ENCODE data around the gene TMC5.
"Not testable (repeated sequence)": the region's sequence is repeated elsewhere in the genome, so short reads cannot be mapped to it uniquely, and the experiment has no call there.

Gene TMC5

DNA sequence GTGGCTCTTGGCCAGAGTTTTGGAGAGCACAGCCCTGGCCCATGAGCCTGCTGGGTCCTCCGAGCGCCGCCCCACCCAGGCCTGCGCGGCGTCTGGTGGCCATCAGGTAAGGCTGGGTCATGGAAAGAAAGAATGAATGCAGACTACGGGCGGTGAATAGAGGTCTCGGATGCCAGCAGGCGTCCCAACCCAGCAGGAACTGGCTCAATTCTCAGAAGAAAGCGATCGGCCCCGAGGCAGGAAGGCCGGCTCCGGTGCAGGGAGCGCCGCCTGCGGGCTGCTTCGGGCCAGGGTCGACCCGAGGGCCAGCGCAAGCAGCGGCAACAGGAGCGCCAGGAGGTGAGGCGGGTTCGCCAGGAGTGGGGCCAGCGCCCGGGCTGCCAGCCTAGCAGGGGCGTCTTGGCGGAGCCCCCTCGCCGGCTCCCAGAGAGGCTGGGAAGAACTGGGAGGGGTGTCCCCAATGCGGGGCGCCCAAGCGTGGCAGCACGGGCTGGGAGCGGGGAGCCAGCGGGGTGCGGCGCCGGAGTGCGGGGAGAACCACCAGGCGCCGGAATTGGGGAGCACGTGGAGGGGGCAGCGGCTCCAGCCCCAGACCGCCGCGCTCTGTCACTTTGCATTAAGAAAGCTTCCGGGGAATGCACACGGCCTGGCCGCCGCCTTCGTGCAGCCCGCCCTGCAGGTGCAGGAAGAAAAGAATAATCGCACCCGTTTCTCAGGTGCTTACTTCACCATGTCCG lies 7.1 kb upstream of the TMC5 start:
- DNase-seq: no peak

DNA sequence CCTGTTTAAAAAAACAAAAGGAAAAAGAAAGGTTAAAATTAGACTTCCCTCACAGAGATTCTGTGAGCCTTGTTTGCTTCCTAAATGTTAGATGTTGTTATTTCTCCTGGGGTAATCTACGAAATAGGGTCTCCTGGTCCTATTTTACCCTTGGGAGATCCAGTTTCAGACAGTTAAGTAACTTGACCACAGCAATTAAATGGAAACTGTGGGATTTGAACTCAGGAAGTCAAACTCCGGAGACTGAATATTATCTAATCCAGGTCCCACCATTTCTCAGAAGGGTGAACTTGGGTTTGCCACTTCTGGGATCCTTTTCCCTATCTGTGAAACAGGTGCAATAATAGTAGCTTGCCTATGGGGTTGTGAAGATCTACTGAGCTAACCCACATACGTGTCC lies 6.4 kb upstream of the TMC5 start:
- no peak for DNase-seq

DNA sequence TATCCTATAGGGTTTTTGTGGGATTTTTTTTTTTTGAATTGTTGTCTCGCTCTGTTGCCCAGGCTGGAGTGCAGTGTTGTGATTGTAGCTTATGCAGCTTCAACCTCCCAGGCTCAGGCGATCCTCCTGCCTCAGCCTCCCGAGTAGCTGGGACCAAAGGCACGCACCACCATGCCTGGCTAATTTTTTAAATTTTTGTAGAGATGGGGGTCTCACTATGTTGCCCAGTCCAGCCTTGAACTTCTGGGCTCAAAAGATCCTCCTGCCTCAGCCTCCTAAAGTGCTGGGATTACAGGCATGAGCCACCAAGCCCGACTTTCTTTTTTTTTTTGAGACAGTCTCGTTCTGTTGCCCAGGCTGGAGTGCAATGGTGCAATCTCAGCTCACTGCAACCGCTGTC lies 5.6 kb upstream of the TMC5 start:
- not testable (repeated sequence) for DNase-seq

DNA sequence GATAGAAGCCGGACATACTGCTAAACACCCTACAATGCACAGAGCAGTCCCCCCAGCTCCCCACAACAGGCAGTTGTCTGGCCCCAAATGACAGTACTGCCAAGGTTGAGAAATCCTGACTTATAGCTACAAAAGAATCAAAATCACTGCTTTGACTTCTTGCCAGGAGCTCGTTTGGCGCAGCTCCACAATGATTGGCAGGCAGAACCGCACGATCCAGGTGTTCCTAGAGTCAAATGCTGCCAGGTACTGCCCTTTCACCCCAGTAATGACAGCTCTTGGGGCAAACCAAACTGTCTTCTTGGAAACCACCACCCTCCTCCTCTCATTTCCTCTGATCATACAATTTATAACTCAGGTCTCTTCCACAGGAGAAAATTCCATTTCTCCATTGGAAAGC lies 2.2 kb upstream of the TMC5 start:
- no peak for DNase-seq

DNA sequence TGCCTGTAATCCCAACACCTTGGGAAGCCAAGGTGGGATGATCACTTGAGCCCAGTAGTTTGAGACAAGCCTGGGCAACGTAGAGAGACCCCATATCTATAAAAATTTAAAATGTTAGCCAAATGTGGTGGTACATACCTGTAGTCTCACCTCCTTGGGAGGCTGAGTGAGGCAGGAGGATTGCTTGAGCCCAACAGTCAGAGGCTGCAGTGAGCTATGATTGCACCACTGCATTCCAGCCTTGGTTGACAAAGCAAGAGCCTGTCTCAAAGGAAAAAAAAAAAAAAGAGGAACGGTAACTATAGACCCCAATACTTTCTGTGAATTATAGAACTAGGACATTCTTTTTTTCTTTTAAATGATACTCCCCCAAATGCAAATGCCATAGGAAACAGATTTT lies 1.8 kb upstream of the TMC5 start:
- DNase-seq: no peak

DNA sequence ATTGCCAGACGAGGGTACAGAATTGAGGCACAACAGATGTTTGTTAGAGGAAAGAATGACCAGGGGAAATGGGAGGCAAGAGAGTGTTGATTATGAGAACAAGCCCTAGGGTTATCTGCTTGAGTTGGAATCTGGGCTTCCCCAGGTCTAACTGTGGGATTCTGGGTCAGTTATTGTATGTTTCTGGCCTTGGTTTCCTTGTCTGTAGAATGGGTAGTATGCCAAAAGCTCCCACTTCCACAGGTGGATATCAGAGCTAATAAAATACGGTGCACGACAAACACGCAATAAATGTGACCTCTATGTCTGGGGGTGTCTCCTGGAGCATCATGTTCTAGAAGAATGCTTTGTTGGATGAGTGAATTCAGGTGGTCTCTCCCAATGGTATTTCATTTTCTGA lies 517 bp downstream of the TMC5 start:
- no peak for DNase-seq

DNA sequence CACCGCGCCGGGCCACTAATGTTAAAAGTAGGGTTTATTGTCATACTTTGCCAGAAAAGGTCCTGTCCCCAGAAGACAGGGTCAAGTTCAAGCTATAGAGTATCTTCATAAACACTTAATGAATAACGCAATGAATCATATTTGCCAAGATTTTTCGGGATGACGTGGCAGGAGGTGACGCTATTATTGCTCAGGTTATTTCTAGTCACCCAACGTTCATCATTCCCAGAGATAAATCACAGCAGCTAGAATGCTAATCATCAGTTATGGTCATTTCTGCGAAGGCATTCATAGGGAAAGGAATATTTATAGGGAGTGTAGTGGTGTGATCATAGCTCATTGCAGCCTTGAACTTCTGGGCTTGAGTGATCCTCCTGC lies 2.0 kb downstream of the TMC5 start:
- no peak for DNase-seq

DNA sequence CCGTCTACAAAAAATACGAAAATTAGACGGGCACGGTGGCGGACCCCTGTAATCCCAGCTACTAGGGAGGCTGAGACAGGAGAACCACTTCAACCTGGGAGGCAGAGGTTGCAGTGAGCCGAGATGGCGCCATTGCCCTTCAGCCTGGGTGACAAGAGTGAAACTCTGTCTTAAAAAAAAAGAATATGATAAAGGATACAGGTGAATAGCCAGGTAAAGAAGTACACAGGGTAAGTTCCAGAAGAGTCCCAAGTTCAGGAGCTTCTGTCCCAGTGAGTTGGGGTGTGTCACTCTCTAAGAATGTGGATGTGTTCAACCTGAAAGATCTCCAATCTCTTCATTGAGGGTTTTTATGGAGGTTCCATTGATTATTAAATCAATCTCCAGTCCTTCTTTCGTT lies 6.8 kb downstream of the TMC5 start:
- no peak for DNase-seq

DNA sequence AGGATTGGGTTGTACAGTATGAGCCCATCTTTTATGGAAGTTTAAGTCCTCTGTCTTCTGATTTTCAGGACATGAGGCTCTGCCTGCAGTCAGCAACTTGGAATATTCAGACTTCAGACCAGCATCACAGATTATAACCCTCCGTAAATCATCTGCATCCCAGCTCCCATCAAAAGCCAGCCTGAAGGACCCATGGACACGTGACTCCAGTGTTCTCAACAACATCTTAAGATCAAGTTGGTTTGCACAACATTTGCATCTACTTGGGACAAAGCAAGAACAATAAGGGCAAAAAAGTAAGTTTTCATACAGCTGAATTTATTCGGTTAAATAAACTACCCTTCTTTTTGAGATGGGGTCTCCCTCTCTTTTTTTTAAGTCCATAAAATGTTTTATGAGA lies 12.7 kb downstream of the TMC5 start:
- no peak for DNase-seq

DNA sequence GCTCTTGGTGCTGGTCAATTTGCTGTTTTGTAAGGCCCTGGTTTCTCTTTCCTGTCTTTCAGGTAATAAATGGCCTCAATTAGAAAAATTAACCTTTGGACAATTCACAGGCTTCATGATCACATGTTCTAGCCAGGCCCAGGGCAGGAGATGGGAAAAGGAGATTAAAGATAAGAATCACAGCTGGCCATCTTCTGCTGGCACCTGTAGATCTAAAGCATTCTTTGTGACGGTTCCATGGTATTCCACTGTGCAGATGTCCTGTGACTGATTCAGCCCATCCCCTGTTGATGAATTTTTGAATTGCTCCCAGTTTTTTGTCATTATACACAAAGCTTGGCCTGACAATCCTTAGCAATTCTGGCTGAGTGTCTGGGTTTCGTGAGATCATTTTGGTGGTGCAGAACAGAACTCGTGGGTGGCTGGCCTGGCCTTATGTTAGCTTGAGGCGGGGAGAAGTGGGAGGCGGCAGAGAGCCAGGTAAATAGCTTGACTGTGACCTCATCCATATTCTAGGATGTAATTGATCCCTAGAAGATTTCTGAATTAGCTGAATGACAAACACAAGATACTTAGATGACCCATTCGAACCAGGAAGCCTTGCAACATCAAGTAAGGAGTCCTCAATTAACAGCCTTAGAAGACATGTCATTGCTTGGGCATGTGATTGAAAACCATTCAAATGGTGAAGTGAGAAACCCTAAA lies 14.1 kb downstream of the TMC5 start:
- DNase-seq: no peak

DNA sequence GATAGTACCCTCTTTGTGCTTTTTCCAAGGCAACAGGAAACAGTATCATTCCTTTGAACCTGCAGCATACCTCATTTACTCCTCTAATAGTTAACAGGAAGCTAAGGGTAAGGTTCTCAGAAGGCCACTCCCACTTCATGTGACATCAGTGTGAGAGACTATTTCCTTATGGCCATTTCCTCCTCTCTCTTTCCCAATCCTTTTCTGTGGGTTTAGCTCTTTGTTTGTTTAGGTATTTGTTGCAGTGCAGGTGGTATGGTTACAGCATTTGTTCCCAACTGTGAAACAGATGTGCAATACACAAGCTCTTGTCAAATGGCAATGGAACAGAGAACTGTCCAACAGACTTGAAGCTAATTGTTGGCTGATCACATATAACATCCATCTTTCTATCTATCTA lies 14.7 kb downstream of the TMC5 start:
- no peak for DNase-seq

DNA sequence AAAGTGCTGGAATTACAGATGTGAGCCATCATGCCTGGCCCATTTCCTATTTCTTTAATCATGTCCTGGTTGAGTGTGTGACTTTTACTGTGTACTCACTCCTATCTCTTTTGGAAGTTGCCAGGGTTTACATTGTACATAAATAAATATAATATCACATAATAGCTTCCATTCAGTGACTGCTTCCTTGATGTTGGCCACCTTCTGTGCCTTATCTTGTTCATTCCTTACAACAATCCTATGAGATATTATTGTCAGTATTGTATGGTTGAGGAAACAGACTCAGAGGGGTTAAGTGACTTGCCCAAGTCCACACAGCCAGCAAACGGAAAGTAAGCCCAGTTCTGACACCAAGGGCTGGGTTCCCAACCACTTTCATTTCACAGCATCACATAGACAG lies 16.9 kb downstream of the TMC5 start:
- no peak for DNase-seq

DNA sequence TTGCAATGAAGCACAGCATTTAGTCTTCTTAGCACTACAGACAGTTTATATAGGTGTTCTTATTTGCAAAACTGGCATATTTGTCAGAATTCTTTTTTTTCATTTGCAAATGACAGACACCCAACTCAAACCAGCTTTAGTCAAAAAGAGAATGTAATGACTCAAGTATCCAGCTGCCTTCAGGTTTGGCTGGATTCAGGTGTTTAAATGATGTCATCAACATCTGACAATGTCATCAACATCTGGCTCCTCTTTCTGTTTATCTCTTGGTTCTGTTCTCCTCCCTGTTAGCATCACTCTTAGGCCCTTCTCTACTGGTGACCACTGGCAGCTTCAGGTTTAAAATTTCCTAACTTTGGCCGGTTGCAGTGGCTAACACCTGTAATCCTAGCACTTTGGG lies 18.9 kb downstream of the TMC5 start:
- no peak for DNase-seq

DNA sequence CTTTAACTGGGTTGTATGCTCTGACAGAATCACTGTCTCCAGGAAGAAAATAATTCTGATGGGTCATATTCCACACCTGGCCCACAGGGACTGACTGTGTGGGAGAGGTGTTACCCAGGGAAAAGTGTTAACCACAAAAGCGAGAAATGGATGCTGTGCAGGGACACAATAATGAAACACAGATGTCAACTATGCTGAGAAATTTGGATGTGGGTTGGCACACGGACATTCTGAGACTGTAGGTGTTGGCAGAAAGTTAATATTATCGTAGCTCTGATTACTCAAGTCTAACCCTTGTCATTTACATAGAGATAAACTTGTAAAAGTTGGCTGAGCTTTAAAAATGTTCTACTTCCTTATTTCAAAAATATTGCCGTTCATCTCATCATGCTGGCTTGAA lies 19.6 kb downstream of the TMC5 start:
- no peak for DNase-seq

DNA sequence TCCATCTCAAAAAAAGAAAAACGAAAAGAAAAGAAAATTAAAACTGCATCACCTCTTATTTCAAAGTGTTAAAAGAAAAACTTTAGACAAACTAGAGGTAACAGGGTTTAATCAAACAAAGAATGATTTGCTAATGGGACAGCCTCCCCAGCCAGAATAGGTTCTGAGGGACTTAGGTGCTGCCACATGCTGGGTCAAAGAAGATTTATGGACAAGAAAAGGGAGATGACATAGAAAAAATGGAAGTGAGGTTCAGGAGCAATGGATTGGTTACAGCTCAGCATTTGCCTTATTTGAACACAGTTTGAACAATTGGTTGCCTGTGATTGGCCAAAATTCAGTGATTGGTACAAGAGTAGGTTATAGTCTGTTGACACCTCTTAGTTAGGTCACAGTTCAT lies 21.1 kb downstream of the TMC5 start:
- no peak for DNase-seq

DNA sequence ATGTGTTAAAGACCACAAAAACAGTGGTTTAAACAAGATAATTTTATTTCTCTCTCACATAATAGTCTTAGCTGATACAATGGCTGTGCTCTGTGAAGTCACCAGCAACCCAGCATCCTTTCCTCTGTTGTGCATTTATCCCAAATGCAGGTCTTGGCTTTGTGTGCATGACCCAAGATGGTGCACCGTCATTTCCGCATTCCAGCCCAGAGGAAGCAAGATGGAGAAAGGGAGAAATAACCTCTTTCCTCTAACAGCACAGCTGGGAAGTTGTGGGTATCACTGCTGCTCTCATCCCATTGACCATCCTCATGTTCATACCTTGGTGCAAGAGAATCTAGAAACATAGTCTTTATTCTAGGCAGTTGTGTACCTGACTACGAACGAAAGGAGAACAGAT lies 21.8 kb downstream of the TMC5 start:
- no peak for DNase-seq

DNA sequence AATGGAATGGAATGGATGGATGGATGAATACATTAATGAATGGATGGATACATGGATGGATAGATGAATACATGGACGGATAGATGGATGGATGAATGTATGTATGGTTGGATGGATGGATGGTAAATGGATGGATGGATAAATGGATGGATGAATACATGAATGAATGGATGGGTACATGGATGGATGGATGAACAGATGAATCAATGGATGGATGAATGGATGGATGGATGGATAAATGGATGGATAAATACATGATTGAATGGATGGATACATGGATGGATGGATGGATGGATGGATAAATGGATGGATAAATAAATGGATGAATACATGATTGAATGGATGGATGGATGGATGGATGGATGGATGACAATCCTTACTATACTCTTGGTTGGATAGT lies 26.0 kb downstream of the TMC5 start:
- no peak for DNase-seq

DNA sequence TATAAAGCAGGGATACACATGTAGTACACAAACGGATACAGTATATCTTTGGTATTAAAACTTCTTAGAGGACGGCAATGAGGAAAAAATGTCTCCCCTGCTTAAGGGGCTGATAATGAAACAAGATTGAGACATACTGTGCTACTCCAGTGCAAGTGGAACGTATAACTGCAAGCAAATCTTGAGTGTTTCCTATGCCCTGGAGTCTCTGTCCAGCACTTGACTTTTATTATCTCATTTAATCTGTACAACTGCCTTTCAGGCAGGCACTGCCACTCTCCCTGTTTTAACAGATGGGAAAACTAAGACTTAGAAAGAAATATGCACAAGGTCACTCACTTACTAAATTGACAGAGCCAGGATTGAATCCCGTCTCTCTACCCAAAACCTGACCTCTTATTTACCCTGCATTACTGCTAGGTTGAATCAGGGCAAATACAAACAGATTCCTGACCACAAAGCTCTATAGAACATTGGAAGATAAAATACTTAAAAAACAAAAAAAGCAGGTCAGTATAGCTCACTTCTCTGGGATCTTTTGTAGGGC lies 28.7 kb downstream of the TMC5 start:
- DNase-seq: no peak

DNA sequence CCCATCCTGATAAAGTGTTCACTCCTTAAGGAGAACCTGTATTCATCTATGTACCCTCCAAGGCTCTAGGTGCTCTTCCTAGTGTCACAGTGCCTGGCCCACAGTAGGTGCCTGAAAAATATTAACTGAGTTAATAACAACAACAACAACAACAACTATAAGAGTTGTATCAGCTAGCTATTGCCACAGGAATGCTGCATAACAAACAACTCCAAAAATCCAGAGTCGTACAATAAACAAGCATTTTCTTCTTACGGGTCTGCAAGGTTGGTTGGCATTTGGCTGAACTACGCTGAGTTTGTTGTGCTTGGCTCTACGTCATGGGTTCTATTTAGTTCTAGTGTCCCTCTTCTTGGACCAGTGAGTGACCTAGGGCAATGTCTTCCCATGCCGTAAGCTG lies 29.2 kb downstream of the TMC5 start:
- no peak for DNase-seq

DNA sequence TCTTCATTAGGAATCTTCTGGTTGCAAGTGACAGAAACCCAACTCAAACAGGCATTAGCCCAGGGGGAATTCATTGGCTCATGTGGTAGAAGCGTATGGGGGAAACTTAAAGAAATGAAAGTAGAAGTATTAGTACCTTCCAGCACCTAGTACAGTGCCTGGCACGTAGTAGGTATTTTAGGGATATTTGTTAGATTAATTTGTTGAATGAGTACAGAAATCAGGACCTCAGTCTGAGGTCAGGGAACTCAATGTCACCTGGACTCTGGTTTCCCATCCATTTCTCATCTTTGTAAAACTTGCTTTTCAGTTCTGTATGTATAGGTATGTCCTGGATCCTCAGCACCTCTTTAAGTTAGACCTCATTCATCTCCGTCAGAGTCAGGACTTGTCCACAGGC lies 32.5 kb downstream of the TMC5 start:
- DNase-seq: no peak

DNA sequence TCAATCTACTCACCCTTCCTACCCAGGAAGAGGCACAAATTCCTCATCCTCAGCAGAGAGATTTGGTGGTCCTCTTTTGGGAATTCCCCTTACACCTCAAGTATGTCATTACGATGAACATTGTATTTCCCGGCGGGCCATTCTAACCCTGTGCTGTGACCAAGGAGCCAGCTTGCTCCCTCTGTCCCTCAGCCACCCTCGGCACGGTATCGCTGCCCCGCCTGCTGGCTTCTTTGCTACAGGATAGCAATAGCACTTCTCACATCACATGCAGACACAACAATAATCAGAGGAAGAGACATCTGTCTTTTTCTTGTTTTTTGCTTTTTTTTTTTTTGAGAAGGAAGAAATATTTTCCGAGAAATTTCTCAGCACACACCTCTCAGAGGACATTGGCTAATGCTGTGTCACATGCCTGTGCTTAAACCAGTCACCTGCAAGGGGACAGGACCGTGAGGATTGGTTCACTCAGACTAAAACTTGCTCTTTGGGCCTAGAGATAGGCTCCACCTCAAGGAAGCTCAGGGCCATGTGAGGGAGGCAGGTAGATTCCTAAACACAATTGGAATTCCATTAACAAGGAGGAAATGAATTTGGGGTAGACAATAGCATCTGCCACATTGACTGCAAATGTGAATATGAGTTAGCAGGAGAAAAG lies 41.2 kb downstream of the TMC5 start:
- DNase-seq: no peak

DNA sequence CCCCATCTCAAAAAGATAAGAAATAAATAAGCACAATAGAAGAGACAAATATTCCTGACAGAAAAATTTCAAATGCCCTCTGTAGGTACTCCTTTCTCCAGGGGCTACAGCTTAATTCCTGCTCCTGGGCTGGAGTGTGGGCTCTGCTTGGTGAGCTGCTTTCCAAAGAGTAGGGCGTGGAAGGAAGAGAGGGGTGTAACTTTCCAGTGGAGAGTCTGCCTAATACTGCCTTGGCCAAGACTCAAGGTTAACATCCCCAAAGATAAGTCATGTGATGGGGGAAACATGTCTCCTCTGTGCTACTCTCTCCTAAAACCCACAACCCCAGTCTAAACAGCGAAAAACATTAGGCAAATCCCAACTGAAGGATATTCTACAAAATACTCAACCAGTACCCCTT lies 42.7 kb downstream of the TMC5 start:
- no peak for DNase-seq

DNA sequence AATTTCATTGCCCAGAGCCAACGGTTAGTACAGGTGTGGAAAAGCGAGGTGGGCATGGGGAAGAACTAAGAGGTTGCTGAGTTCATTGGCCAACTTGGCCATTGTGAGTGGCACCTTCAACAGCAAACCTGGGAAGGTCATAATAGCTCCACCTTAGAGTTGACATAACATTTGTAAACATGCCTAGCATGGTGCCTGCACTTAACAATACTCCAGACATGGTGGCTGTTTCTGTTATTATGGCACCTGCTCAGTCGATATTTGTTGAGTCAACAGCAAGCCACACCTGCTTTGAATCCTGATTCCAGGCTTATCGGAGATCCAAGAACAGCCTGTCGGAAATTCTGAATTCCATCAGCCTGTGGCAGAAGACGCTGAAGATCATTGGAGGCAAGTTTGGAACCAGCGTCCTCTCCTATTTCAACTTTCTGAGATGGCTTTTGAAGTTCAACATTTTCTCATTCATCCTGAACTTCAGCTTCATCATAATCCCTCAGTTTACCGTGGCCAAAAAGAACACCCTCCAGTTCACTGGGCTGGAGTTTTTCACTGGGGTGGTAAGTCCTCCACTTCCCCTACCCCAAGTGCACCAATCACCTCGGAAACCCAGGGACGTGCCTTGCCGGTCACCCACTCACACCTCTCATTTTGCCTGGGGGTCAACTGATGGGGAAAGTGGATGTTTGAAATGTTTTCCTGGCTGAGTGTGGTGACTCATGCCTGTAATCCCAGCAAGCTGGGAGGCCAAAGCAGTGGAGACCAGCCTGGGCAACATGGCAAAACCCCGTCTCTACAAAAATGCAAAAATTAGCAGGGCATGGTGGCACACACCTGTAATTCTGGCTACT lies 46.0 kb downstream of the TMC5 start:
- DNase-seq: no peak

Data from NCI-H1436 treated with DMSO at 0.1 percent for 48 hours (cell line).